HG02798 (cell line): ENCODE data around the gene SP4.

ENCODE experiments used
- ATAC-seq: cut with Tn5 transposase; IDR thresholded peaks from one replicate; pipeline ENCODE4 v1.9.1; 2021; ENCODE audit warnings: mild to moderate bottlenecking; ENCODE audit not compliant: unreplicated experiment, poor library complexity

Gene SP4

GRCh38 chr7:21427871-21428658, at the start of gene SP4:
Gene SP4, plus strand, starts transcription at chr7:21428083. Its CDS starts 169 bp downstream, at chr7:21428252.
- peak; percentile 72 for ATAC-seq

GRCh38 chr7:21383227-21384220, 44.4 kb upstream of the SP4 start:
- ATAC-seq: peak; percentile 93

- no peak for ATAC-seq
These were observed 33.9 kb upstream of the SP4 start for GRCh38 chr7:21393937-21394336.

GRCh38 chr7:21401944-21402343, 25.9 kb upstream of the SP4 start:
- no peak for ATAC-seq

- ATAC-seq: no peak
These were observed 19.9 kb upstream of the SP4 start for GRCh38 chr7:21407796-21408480.

- ATAC-seq: no peak
These were observed 19.4 kb upstream of the SP4 start for GRCh38 chr7:21408481-21408820.

GRCh38 chr7:21412410-21412851, 15.5 kb upstream of the SP4 start:
- ATAC-seq: peak; percentile 82

GRCh38 chr7:21412957-21413356, 14.9 kb upstream of the SP4 start:
- ATAC-seq: no peak

GRCh38 chr7:21413502-21413901, 14.4 kb upstream of the SP4 start:
- no peak for ATAC-seq

GRCh38 chr7:21414795-21415393, 13.0 kb upstream of the SP4 start:
- ATAC-seq: no peak

- ATAC-seq: no peak
These were observed 10.2 kb upstream of the SP4 start for GRCh38 chr7:21417647-21418046.

- no peak for ATAC-seq
These were observed 5.1 kb upstream of the SP4 start for GRCh38 chr7:21422751-21423150.

- ATAC-seq: no peak
These were observed 2.6 kb upstream of the SP4 start for GRCh38 chr7:21425290-21425689.

- no peak for ATAC-seq
These were observed 1.3 kb upstream of the SP4 start for GRCh38 chr7:21426286-21427181.

- ATAC-seq: peak; percentile 82
These were observed 557 bp upstream of the SP4 start for GRCh38 chr7:21427182-21427870.

- ATAC-seq: no peak
These were observed 717 bp downstream of the SP4 start for GRCh38 chr7:21428659-21428941.

- ATAC-seq: no peak
These were observed 1.1 kb downstream of the SP4 start for GRCh38 chr7:21429021-21429420.

GRCh38 chr7:21429786-21430574, 2.1 kb downstream of the SP4 start:
- ATAC-seq: no peak
